CD4-positive, alpha-beta T cell (primary cell): Measurements from ENCODE around the gene KDM2B. TPM values are rescaled to one million over a fixed set of nuclear protein-coding genes. Genes with fewer than 3 reads are reported as not detected.
A peak's percentile ranks its signal among the peaks of the same experiment; 100 is the strongest.

ENCODE experiments used
- ATAC-seq: fragments of 200-7000 bp; cut with Tn5 transposase; one replicate; pipeline ENCODE4 v1.10.0; 2022; ENCODE audit warnings: mild to moderate bottlenecking; ENCODE audit not compliant: poor library complexity
- CTCF ChIA-PET: fragments of 350-600 bp; sonication (Branson Sonifier 250); formaldehyde crosslinking; loops from one replicate; lab custom pipeline; 2021; ENCODE audit warnings: antibody characterized with exemption, inconsistent platforms; lab: Charles Lee
- POLR2A ChIA-PET: fragments of 350-600 bp; sonication (Branson Sonifier 250); formaldehyde crosslinking; loops from one replicate; lab custom pipeline; 2021; ENCODE audit warnings: antibody characterized with exemption, inconsistent platforms; lab: Charles Lee
- DNase-seq, 14 experiments: peaks; one replicate each; pipeline ENCODE4 v3.0.0-alpha.2; 2013 to 2020; ENCODE audit warnings: mixed read lengths in 2 of 14
- H3K27ac ChIP-seq, 2 donors: one replicate each; pipeline versions ENCODE4 v1.5.1 to v1.7.0; 2013; ENCODE audit warnings: low read length in 2 of 2, low read depth in 1 of 2, mild to moderate bottlenecking in 1 of 2
- H3K27me3 ChIP-seq, 2 experiments: 1 replicate in 1 of 2; 2 replicates in 1 of 2; pipeline versions ENCODE4 v1.6.1 to v1.7.0; 2013; ENCODE audit warnings: low read length in 2 of 2, control low read depth in 1 of 2, mild to moderate bottlenecking in 1 of 2, moderate library complexity in 1 of 2; ENCODE audit not compliant: insufficient read depth in 2 of 2, control insufficient read depth in 1 of 2
- H3K36me3 ChIP-seq: one replicate; pipeline ENCODE4 v1.6.1; 2013; ENCODE audit warnings: low read length, control low read depth; ENCODE audit not compliant: insufficient read depth
- H3K4me1 ChIP-seq: one replicate; pipeline ENCODE4 v1.6.1; 2013; ENCODE audit warnings: low read length, control low read depth; ENCODE audit not compliant: insufficient read depth
- H3K4me3 ChIP-seq: one replicate; pipeline ENCODE4 v1.5.1; 2013; ENCODE audit warnings: mild to moderate bottlenecking, low read length, moderate library complexity
- H3K9me3 ChIP-seq, 2 experiments: 1 replicate in 1 of 2; 2 replicates in 1 of 2; pipeline versions ENCODE4 v1.6.1 to v1.7.0; 2013; ENCODE audit warnings: low read length in 2 of 2, mild to moderate bottlenecking in 2 of 2, control low read depth in 1 of 2, moderate library complexity in 1 of 2; ENCODE audit not compliant: control insufficient read depth in 1 of 2, insufficient read depth in 1 of 2
- H3K27ac Mint-ChIP-seq: one replicate; pipeline ENCODE4 v1.8.0; 2020; ENCODE audit warnings: mixed read lengths
- H3K27me3 Mint-ChIP-seq: one replicate; pipeline ENCODE4 v1.8.0; 2021; ENCODE audit warnings: mixed read lengths
- H3K36me3 Mint-ChIP-seq: one replicate; pipeline ENCODE4 v1.8.0; 2021; ENCODE audit warnings: low read depth, mixed read lengths
- H3K4me1 Mint-ChIP-seq: one replicate; pipeline ENCODE4 v1.8.0; 2021; ENCODE audit warnings: low read depth, mixed read lengths
- H3K4me3 Mint-ChIP-seq: one replicate; pipeline ENCODE4 v1.8.0; 2020; ENCODE audit warnings: mild to moderate bottlenecking, mixed read lengths
- H3K9me3 Mint-ChIP-seq: one replicate; pipeline ENCODE4 v1.8.0; 2020; ENCODE audit warnings: mixed read lengths
- intact Hi-C, 2 experiments: fragments of 100-400 bp; cut with DNase I in 1 of 2; cut with micrococcal nuclease in 1 of 2; formaldehyde crosslinking; loops; one replicate each; pipeline versions ENCODE4 v1.15.1 to v1.9.0; 2023 to 2025; cut with DNase I, micrococcal nuclease
- total RNA-seq, 174 experiments: library from RNA in 2 of 174; stranded (reverse) in 2 of 174; gene quantifications; one replicate each; pipeline ENCODE4 v1.2.3 and lab custom pipeline; 2021 to 2026
- TF ChIP-seq, protein P1 (sequence below): fragments of 200-600 bp; IDR thresholded peaks from one replicate; pipeline ENCODE4 v1.8.0; 2022; ENCODE audit warnings: antibody characterized with exemption, mild to moderate bottlenecking

Gene KDM2B
- total RNA-seq, 2 experiments from 2014 or later: 60.4 to 62.6 TPM

DNA sequence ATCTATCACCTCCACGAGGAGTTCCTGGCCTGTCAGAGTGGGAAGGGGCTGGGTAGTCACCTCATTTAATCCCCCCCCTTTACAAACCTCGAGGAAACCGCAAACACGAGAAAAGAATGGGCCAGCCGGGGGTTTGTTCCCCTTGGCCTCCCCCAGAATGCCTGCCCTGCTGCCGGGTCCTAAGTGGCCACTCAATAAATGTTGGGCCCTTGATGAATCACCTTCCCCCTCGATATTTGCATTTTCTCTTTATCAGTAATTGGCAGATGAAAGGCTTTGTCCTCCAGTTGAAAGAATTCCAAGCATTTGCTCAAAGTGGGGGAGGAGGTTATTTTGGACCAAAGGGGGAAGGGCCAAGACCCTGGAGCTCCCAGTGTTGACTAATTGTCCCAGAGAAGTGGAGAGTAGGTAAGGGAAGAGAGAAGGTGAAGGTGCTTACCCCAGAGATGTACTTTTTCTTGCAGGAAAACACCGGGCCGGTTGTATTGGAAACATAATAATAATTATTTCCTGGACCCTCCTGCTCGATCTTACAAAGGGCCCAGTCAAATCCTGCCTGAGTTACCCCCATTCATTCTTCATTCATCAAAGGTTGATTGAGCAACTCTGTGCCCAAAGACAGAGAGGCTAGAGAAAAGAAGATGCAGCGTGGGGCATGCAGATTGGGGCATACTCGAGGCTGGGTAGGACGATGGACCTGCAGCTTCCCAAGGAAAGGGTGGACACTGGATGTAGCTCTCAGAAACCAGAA, 1.9 kb upstream of the KDM2B start:
- DNase-seq (no peak), ATAC-seq (no peak)
- Histone ChIP-seq H3K4me1 (peaks cover 45% of the 10 kb centered on the region), H3K27me3 (no peaks in the 10 kb centered on the region), H3K27ac (peak overlapping the region; percentile 62 to 79), H3K36me3 (no peaks in the 10 kb centered on the region), H3K4me3 (peak overlapping the region; percentile 63), H3K9me3 (no peaks in the 10 kb centered on the region)
- Mint-ChIP-seq H3K36me3 (peaks cover 6% of the 10 kb centered on the region), H3K9me3 (no peaks in the 10 kb centered on the region), H3K27me3 (no peaks in the 10 kb centered on the region), H3K4me1 (peaks cover 41% of the 10 kb centered on the region), H3K27ac (peak overlapping the region; percentile 98), H3K4me3 (peak overlapping the region; percentile 98)
- CTCF ChIA-PET: interaction anchor here (0.6 to 4.8 kb wide), 3 partner anchors 30 to 211 kb away, joined by 3 to 20 read pairs (median 12); partner anchors contain the start of genes ORAI1 and RHOF
- intact Hi-C loops: loop anchor here in 1 of 2 experiments (5.0 kb wide), 1 partner anchor 90 kb away; no protein-coding TSS in a partner anchor
- POLR2A ChIA-PET: interaction anchor here (0.6 to 1.5 kb wide), 4 partner anchors 14 to 1382 kb away, joined by 3 to 6 read pairs (median 4); partner anchors contain the start of gene RPLP0
- TF ChIP-seq, protein P1, sequence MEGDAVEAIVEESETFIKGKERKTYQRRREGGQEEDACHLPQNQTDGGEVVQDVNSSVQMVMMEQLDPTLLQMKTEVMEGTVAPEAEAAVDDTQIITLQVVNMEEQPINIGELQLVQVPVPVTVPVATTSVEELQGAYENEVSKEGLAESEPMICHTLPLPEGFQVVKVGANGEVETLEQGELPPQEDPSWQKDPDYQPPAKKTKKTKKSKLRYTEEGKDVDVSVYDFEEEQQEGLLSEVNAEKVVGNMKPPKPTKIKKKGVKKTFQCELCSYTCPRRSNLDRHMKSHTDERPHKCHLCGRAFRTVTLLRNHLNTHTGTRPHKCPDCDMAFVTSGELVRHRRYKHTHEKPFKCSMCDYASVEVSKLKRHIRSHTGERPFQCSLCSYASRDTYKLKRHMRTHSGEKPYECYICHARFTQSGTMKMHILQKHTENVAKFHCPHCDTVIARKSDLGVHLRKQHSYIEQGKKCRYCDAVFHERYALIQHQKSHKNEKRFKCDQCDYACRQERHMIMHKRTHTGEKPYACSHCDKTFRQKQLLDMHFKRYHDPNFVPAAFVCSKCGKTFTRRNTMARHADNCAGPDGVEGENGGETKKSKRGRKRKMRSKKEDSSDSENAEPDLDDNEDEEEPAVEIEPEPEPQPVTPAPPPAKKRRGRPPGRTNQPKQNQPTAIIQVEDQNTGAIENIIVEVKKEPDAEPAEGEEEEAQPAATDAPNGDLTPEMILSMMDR: no peak

DNA sequence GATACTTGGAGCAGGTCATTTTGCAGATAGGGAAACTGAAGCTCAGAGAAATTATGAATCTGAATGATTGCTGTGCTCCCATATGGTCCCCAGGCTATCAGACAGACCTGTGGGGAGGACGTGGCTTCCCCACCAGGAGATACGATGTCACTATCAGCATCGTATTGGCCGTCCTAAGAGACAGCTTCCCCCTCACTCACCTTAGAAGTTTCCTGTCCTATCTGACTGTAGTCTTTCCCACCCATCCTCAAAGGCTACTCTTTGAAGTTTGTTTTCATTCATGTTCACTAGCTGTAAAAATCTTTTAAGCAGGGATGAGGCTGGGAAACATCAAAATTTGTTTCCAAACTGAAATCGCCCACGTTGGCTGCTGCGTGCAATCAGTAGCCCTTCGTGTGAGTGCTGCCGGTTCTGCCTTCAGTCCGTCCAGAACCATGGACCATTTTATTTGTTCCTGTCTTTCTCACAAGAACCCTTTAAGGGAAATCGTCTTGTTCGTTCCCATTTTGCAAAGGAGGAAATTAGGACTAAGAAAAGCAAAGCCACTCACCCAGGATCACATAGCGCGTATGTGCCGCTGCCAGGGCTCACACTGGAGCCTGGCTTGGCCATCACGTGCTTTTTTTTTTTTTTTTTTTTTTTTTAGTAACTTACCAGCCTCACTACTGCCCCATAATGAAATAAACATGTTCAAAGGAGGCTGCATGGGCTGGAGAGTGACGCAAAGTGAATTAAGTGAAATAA, 1.0 kb upstream of the KDM2B start:
- H3K36me3 Mint-ChIP-seq: peaks cover 6% of the 10 kb centered on the region
- Histone ChIP-seq H3K27me3 (no peaks in the 10 kb centered on the region), H3K4me1 (peaks cover 52% of the 10 kb centered on the region), H3K36me3 (no peaks in the 10 kb centered on the region), H3K4me3 (peak overlapping the region; percentile 63), H3K27ac (peak overlapping the region; percentile 53 to 79), H3K9me3 (no peaks in the 10 kb centered on the region)
- no peaks in the 10 kb centered on the region for H3K9me3 Mint-ChIP-seq
- peak in 4 of 14 experiments; percentile 34 to 60 (median 52) for DNase-seq
- H3K4me1 Mint-ChIP-seq: peaks cover 49% of the 10 kb centered on the region
- H3K27ac Mint-ChIP-seq: peak overlapping the region; percentile 98
- POLR2A ChIA-PET: interaction anchor here (0.6 to 6.6 kb wide), 6 partner anchors 8 to 220 kb away, joined by 3 to 147 read pairs (median 36); partner anchors contain the start of genes MORN3, ORAI1 and SETD1B
- TF ChIP-seq, protein P1: no peak
- intact Hi-C loops: loop anchor here (1.0 to 5.0 kb wide), 4 partner anchors 7 to 90 kb away; no protein-coding TSS in a partner anchor
- CTCF ChIA-PET: interaction anchor here (0.8 to 4.8 kb wide), 6 partner anchors 8 to 90 kb away, joined by 4 to 20 read pairs (median 5); partner anchors contain the start of gene ORAI1
- ATAC-seq: no peak
- H3K27me3 Mint-ChIP-seq: no peaks in the 10 kb centered on the region
- peak overlapping the region; percentile 98 for H3K4me3 Mint-ChIP-seq
